ENCODE data around the gene PADI1. TPM values are rescaled to one million over a fixed set of nuclear protein-coding genes. Genes with fewer than 3 reads are reported as not detected.

Gene PADI1
- polyA plus RNA-seq, 1 donor from 2014 or later = 0.66 TPM

- Histone ChIP-seq H3K27me3 (ENCODE audit: insufficient read depth, low read depth, low read length) (no peaks in the 10 kb centered on the region), H3K9ac (ENCODE audit: low read length) (no peak overlapping the region), H3K79me2 (replicated peaks; ENCODE audit: insufficient read depth, low read length) (no peaks in the 10 kb centered on the region), H3K4me2 (ENCODE audit: low read length) (no peak overlapping the region), H3K9me3 (ENCODE audit: low read length) (no peaks in the 10 kb centered on the region), H3K27ac (ENCODE audit: low read length) (no peak overlapping the region), H3F3A (ENCODE audit: insufficient read depth, low read length, poor library complexity, severe bottlenecking) (no peaks in the 10 kb centered on the region), H4K20me1 (ENCODE audit: insufficient read depth) (no peaks in the 10 kb centered on the region), H3K9me2 (ENCODE audit: insufficient read depth, low read length) (no peaks in the 10 kb centered on the region), H3K4me3 (ENCODE audit: low read length) (no peak overlapping the region), H3K36me3 (ENCODE audit: insufficient read depth, low read length) (no peaks in the 10 kb centered on the region), H2AFZ (ENCODE audit: low read depth, low read length) (no peak overlapping the region)
- TF ChIP-seq MXI1 (conservative IDR thresholded peaks at IDR 0.05; ENCODE audit: poor library complexity, severe bottlenecking) = no peak
- no peak for TF ChIP-seq CTCF (IDR thresholded peaks at IDR 0.05; ENCODE audit: poor library complexity, severe bottlenecking)
- no peak for TF ChIP-seq REST (IDR thresholded peaks at IDR 0.05; ENCODE audit: borderline replicate concordance)
These were observed 1.3 kb downstream of the PADI1 start for GRCh38 chr1:17206196-17206595.

DNA sequence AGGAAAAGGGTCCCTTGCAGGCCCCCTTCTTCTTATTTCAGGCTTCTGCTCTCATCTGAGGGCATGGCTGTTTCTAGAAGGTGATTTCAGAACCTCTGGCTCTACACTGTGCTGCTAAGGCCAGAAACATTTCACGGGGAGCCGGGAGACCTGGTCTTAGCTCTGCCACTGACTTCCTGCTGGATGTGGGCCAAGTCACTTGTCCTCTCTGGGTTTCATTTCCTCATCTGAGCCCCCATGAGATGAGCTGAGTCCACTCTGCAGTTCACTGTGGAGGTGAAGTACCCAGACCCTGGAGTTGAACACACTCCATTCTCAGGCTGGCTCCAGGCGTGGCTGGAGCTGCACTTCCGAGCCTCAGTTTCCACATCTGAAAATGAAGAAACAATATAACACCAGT is 2.1 kb downstream of the PADI1 start:
- no peak for TF ChIP-seq RAD21 (conservative IDR thresholded peaks at IDR 0.05)
- TF ChIP-seq TAF1 (IDR thresholded peaks at IDR 0.05; ENCODE audit: low read depth) = no peak
- TF ChIP-seq MXI1 (conservative IDR thresholded peaks at IDR 0.05; ENCODE audit: poor library complexity, severe bottlenecking) = no peak
- no peak for TF ChIP-seq CTCF (IDR thresholded peaks at IDR 0.05; ENCODE audit: poor library complexity, severe bottlenecking)
- TF ChIP-seq EZH2 (IDR thresholded peaks at IDR 0.05; ENCODE audit: borderline replicate concordance, insufficient read depth, low read length, poor library complexity, severe bottlenecking) = no peak
- TF ChIP-seq SMC3 (conservative IDR thresholded peaks at IDR 0.05; ENCODE audit: poor library complexity) = no peak
- no peak for TF ChIP-seq REST (IDR thresholded peaks at IDR 0.05; ENCODE audit: borderline replicate concordance)
- no peak for TF ChIP-seq POLR2AphosphoS5 (IDR thresholded peaks at IDR 0.05)
- no peak for TF ChIP-seq EP300 (conservative IDR thresholded peaks at IDR 0.05; ENCODE audit: poor library complexity, severe bottlenecking)
- no peaks in the 10 kb centered on the region for H3K9me3 ChIP-seq (ENCODE audit: low read length)
- H3F3A ChIP-seq (ENCODE audit: insufficient read depth, low read length, poor library complexity, severe bottlenecking) = no peaks in the 10 kb centered on the region
- no peaks in the 10 kb centered on the region for H3K27me3 ChIP-seq (ENCODE audit: insufficient read depth, low read depth, low read length)
- no peaks in the 10 kb centered on the region for H3K79me2 ChIP-seq (replicated peaks; ENCODE audit: insufficient read depth, low read length)
- no peak overlapping the region for H3K4me2 ChIP-seq (ENCODE audit: low read length)
- H3K36me3 ChIP-seq (ENCODE audit: insufficient read depth, low read length) = no peaks in the 10 kb centered on the region
- no peaks in the 10 kb centered on the region for H3K9me2 ChIP-seq (ENCODE audit: insufficient read depth, low read length)
- no peak overlapping the region for H3K9ac ChIP-seq (ENCODE audit: low read length)
- no peak overlapping the region for H3K4me3 ChIP-seq (ENCODE audit: low read length)
- no peaks in the 10 kb centered on the region for H4K20me1 ChIP-seq (ENCODE audit: insufficient read depth)
- no peak overlapping the region for H2AFZ ChIP-seq (ENCODE audit: low read depth, low read length)
- no peak overlapping the region for H3K27ac ChIP-seq (ENCODE audit: low read length)

Measured in neural cell (in vitro differentiated cells).